Measurements from ENCODE around the gene KANK2. TPM values are rescaled to one million over a fixed set of nuclear protein-coding genes. Genes with fewer than 3 reads are reported as not detected.

The KANK2 gene
- total RNA-seq, 1 experiment from 2014 or later: 35.1 TPM

DNA sequence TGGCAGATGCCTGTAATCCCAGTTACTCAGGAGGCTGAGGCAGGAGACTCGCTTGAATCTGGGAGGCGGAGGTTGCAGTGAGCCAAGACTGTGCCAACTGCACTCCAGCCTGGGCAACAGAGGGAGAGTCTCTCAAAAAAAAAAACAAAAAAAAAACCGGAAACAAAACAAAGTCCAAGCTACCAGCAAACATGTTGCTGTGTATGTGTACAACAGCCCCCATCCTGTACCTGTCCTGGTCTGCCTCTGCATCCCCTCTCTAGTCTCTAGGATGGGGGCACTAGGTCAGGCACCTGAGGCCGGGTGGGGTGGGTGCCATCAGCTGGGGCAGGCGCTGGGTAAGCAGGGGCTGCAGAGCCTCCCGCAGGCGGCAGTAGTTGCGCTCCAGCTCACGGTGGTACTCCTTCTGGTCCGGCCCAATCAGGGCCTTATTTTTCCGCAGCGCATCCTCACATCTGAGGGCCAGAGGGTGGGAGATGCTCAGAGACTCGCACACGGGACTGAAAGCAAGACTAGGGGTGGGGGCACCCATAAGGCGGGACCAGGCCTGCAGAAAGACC is 2.8 kb upstream of the KANK2 start (continued):
- TF ChIP-seq, protein P1, sequence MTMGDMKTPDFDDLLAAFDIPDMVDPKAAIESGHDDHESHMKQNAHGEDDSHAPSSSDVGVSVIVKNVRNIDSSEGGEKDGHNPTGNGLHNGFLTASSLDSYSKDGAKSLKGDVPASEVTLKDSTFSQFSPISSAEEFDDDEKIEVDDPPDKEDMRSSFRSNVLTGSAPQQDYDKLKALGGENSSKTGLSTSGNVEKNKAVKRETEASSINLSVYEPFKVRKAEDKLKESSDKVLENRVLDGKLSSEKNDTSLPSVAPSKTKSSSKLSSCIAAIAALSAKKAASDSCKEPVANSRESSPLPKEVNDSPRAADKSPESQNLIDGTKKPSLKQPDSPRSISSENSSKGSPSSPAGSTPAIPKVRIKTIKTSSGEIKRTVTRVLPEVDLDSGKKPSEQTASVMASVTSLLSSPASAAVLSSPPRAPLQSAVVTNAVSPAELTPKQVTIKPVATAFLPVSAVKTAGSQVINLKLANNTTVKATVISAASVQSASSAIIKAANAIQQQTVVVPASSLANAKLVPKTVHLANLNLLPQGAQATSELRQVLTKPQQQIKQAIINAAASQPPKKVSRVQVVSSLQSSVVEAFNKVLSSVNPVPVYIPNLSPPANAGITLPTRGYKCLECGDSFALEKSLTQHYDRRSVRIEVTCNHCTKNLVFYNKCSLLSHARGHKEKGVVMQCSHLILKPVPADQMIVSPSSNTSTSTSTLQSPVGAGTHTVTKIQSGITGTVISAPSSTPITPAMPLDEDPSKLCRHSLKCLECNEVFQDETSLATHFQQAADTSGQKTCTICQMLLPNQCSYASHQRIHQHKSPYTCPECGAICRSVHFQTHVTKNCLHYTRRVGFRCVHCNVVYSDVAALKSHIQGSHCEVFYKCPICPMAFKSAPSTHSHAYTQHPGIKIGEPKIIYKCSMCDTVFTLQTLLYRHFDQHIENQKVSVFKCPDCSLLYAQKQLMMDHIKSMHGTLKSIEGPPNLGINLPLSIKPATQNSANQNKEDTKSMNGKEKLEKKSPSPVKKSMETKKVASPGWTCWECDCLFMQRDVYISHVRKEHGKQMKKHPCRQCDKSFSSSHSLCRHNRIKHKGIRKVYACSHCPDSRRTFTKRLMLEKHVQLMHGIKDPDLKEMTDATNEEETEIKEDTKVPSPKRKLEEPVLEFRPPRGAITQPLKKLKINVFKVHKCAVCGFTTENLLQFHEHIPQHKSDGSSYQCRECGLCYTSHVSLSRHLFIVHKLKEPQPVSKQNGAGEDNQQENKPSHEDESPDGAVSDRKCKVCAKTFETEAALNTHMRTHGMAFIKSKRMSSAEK (CRISPR knock-in tag; IDR thresholded peaks at IDR 0.05; ENCODE audit: borderline replicate concordance): no peak
- TF ChIP-seq, protein P2, sequence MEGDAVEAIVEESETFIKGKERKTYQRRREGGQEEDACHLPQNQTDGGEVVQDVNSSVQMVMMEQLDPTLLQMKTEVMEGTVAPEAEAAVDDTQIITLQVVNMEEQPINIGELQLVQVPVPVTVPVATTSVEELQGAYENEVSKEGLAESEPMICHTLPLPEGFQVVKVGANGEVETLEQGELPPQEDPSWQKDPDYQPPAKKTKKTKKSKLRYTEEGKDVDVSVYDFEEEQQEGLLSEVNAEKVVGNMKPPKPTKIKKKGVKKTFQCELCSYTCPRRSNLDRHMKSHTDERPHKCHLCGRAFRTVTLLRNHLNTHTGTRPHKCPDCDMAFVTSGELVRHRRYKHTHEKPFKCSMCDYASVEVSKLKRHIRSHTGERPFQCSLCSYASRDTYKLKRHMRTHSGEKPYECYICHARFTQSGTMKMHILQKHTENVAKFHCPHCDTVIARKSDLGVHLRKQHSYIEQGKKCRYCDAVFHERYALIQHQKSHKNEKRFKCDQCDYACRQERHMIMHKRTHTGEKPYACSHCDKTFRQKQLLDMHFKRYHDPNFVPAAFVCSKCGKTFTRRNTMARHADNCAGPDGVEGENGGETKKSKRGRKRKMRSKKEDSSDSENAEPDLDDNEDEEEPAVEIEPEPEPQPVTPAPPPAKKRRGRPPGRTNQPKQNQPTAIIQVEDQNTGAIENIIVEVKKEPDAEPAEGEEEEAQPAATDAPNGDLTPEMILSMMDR (IDR thresholded peaks at IDR 0.05): no peak
- TF ChIP-seq SP1 (CRISPR knock-in tag; conservative IDR thresholded peaks at IDR 0.05) (no peak), OVOL2 (CRISPR knock-in tag; IDR thresholded peaks at IDR 0.05; ENCODE audit: borderline replicate concordance) (no peak), ELF4 (CRISPR knock-in tag; IDR thresholded peaks at IDR 0.05; ENCODE audit: low read depth) (no peak)

DNA sequence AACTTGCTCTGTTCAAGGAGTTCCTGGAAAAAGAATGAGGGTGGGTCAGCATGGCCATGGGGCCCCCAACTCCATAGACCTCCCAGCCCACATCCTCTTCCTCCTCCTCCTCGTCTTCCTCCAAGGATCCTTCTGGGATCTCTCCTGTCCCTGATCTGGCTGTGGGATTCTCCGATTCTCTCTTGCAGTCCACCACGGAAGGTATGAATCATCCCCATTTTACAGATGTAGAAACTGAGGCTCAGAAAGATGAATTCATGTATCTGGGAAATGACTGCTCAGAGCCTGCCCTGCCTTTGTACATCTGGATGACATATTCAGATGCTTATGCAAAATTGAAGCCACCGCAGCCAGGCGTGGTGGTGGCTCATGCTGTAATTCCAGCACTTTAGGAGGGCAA is 2.2 kb upstream of the KANK2 start:
- no peaks in the 10 kb centered on the region; the same call in none of the 2 replicates for H3K36me3 Mint-ChIP-seq
- TF ChIP-seq, protein P3, sequence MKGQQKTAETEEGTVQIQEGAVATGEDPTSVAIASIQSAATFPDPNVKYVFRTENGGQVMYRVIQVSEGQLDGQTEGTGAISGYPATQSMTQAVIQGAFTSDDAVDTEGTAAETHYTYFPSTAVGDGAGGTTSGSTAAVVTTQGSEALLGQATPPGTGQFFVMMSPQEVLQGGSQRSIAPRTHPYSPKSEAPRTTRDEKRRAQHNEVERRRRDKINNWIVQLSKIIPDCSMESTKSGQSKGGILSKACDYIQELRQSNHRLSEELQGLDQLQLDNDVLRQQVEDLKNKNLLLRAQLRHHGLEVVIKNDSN (CRISPR knock-in tag; IDR thresholded peaks at IDR 0.05): no peak
- TF ChIP-seq, protein P4, sequence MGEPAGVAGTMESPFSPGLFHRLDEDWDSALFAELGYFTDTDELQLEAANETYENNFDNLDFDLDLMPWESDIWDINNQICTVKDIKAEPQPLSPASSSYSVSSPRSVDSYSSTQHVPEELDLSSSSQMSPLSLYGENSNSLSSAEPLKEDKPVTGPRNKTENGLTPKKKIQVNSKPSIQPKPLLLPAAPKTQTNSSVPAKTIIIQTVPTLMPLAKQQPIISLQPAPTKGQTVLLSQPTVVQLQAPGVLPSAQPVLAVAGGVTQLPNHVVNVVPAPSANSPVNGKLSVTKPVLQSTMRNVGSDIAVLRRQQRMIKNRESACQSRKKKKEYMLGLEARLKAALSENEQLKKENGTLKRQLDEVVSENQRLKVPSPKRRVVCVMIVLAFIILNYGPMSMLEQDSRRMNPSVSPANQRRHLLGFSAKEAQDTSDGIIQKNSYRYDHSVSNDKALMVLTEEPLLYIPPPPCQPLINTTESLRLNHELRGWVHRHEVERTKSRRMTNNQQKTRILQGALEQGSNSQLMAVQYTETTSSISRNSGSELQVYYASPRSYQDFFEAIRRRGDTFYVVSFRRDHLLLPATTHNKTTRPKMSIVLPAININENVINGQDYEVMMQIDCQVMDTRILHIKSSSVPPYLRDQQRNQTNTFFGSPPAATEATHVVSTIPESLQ (CRISPR knock-in tag; IDR thresholded peaks at IDR 0.05): no peak
- TF ChIP-seq TCF7 (CRISPR knock-in tag; IDR thresholded peaks at IDR 0.05; ENCODE audit: low read depth): no peak
- TF ChIP-seq EMX1 (CRISPR knock-in tag; IDR thresholded peaks at IDR 0.05): no peak
- no peak for TF ChIP-seq ZNF121 (CRISPR knock-in tag; IDR thresholded peaks at IDR 0.05)
- no peak for TF ChIP-seq NFATC4 (CRISPR knock-in tag; IDR thresholded peaks at IDR 0.05)
- TF ChIP-seq, protein P5, sequence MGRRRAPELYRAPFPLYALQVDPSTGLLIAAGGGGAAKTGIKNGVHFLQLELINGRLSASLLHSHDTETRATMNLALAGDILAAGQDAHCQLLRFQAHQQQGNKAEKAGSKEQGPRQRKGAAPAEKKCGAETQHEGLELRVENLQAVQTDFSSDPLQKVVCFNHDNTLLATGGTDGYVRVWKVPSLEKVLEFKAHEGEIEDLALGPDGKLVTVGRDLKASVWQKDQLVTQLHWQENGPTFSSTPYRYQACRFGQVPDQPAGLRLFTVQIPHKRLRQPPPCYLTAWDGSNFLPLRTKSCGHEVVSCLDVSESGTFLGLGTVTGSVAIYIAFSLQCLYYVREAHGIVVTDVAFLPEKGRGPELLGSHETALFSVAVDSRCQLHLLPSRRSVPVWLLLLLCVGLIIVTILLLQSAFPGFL (CRISPR knock-in tag; IDR thresholded peaks at IDR 0.05; ENCODE audit: borderline replicate concordance): no peak
- TF ChIP-seq, protein P6, sequence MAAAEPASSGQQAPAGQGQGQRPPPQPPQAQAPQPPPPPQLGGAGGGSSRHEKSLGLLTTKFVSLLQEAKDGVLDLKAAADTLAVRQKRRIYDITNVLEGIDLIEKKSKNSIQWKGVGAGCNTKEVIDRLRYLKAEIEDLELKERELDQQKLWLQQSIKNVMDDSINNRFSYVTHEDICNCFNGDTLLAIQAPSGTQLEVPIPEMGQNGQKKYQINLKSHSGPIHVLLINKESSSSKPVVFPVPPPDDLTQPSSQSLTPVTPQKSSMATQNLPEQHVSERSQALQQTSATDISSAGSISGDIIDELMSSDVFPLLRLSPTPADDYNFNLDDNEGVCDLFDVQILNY (CRISPR knock-in tag; IDR thresholded peaks at IDR 0.05): no peak
- TF ChIP-seq ZNF396 (CRISPR knock-in tag; IDR thresholded peaks at IDR 0.05; ENCODE audit: borderline replicate concordance): no peak
- TF ChIP-seq ZNF317 (CRISPR knock-in tag; IDR thresholded peaks at IDR 0.05; ENCODE audit: borderline replicate concordance, low read depth): no peak
- no peak for TF ChIP-seq OVOL2 (CRISPR knock-in tag; IDR thresholded peaks at IDR 0.05; ENCODE audit: borderline replicate concordance)
- no peak for TF ChIP-seq FOXP1 (CRISPR knock-in tag; IDR thresholded peaks at IDR 0.05; ENCODE audit: borderline replicate concordance)
- no peak for TF ChIP-seq IRF2 (CRISPR knock-in tag; IDR thresholded peaks at IDR 0.05; ENCODE audit: borderline replicate concordance, low read depth)
- TF ChIP-seq FOXJ3 (CRISPR knock-in tag; IDR thresholded peaks at IDR 0.05; ENCODE audit: borderline replicate concordance): no peak
- TF ChIP-seq, protein P7, sequence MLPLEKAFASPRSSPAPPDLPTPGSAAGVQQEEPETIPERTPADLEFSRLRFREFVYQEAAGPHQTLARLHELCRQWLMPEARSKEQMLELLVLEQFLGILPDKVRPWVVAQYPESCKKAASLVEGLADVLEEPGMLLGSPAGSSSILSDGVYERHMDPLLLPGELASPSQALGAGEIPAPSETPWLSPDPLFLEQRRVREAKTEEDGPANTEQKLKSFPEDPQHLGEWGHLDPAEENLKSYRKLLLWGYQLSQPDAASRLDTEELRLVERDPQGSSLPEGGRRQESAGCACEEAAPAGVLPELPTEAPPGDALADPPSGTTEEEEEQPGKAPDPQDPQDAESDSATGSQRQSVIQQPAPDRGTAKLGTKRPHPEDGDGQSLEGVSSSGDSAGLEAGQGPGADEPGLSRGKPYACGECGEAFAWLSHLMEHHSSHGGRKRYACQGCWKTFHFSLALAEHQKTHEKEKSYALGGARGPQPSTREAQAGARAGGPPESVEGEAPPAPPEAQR (CRISPR knock-in tag; IDR thresholded peaks at IDR 0.05): no peak
- TF ChIP-seq, protein P8, sequence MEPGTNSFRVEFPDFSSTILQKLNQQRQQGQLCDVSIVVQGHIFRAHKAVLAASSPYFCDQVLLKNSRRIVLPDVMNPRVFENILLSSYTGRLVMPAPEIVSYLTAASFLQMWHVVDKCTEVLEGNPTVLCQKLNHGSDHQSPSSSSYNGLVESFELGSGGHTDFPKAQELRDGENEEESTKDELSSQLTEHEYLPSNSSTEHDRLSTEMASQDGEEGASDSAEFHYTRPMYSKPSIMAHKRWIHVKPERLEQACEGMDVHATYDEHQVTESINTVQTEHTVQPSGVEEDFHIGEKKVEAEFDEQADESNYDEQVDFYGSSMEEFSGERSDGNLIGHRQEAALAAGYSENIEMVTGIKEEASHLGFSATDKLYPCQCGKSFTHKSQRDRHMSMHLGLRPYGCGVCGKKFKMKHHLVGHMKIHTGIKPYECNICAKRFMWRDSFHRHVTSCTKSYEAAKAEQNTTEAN (CRISPR knock-in tag; IDR thresholded peaks at IDR 0.05): no peak

More for the DNA sequence above, 2.2 kb upstream of the KANK2 start:
- Mint-ChIP-seq H3K4me3 (peak overlapping the region; percentile 21; the same call in 1 of the 2 replicates), H3K27ac (no peak overlapping the region; the same call in 1 of the 2 replicates), H3K4me1 (peaks cover 13% of the 10 kb centered on the region), H3K9me3 (no peaks in the 10 kb centered on the region), H3K27me3 (ENCODE audit: low read depth) (no peaks in the 10 kb centered on the region)
- POLR2A ChIA-PET: no interaction called here
- no peak for DNase-seq (ENCODE audit: low spot score)
- CTCF ChIA-PET: interaction anchor here (0.6 to 1.1 kb wide), 2 partner anchors 73 to 246 kb away, joined by 3 read pairs; no protein-coding TSS in a partner anchor
- ATAC-seq: no peak
